GM12872 (cell line): ENCODE results near the gene WNT7A.

Source experiments
- TF ChIP-seq, protein P1 (sequence below): IDR thresholded peaks from 3 replicates; pipeline ENCODE4 v1.5.1; 2011; ENCODE audit warnings: low read depth, mild to moderate bottlenecking, low read length, moderate library complexity; ENCODE audit not compliant: insufficient read depth

Gene WNT7A

DNA sequence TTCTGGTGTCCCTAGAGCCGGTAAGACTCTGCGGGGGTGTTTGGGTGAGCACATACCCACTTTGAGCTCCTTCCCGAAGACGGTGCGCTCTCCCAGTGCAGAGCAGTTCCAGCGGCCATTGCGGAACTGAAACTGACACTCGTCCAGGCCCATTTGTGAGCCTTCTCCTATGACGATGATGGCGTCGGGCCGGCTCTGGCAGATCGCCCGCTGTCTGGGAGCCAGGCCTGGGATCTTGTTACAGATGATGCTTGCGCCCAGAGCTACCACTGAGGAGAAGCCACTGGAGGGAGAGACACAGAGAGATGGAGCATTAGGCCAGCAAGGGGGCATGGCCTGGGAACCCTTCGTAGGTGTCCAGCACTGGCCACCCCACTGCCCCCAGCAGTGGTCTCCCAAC lies 5.0 kb downstream of the WNT7A start:
- TF ChIP-seq, protein P1, sequence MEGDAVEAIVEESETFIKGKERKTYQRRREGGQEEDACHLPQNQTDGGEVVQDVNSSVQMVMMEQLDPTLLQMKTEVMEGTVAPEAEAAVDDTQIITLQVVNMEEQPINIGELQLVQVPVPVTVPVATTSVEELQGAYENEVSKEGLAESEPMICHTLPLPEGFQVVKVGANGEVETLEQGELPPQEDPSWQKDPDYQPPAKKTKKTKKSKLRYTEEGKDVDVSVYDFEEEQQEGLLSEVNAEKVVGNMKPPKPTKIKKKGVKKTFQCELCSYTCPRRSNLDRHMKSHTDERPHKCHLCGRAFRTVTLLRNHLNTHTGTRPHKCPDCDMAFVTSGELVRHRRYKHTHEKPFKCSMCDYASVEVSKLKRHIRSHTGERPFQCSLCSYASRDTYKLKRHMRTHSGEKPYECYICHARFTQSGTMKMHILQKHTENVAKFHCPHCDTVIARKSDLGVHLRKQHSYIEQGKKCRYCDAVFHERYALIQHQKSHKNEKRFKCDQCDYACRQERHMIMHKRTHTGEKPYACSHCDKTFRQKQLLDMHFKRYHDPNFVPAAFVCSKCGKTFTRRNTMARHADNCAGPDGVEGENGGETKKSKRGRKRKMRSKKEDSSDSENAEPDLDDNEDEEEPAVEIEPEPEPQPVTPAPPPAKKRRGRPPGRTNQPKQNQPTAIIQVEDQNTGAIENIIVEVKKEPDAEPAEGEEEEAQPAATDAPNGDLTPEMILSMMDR: no peak

DNA sequence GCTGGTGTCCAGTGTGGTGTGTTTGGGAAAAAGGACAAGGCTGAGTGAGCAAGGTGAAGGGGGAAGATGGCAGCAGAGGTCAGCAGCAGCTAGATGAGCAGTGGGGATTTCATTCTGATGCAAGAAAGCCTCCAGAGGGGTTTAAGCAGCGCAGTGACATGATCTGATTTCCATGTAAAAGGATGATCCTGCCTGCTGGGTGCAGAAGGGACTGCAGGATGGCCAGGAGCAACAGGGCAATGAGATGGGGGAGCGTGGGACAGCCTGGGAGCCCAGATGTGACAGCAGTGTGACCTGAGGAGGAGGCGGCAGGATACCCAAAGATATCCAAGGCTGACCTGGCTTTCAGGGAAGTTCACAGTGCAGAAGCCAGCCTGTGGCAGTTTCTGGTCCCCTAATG lies 6.1 kb downstream of the WNT7A start:
- TF ChIP-seq, protein P1: no peak

DNA sequence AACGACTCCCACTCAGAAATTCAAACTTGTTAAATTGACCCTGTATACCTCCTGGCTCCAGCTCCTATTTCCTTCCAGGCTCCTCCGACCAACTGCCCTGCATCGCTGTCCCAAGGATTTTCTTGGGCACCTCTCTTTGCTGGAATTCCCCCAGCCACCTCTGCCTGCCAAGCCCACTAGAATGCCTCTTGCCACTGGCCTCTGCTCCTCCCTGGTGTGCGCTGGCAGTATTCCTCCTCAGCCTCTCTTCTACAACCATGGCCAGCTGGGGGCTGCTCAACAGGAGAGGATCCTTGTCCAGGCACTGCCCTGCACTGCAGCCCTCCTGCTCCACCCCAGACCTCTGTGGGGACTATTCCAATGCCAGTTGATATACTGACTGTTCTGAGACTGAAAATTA lies 7.4 kb downstream of the WNT7A start:
- TF ChIP-seq, protein P1: no peak

DNA sequence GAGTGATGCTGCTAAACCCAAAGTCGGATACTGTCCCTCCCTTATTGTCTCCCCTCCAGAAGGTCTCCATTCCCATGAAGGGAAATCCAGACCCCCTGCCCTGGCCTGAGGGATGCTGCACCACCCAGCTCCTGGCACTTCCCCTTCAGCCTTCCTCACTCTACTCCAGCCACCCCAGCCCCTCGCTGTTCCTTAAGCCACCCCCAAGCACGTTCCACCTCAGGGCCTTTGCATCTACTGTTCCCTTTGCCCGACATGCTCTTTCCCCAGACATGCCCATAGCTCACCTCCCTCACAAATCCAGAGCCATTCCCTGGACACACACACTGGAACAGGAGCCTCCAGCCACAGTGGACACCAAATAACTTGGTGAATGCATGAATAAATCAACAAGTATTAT lies 8.1 kb downstream of the WNT7A start:
- TF ChIP-seq, protein P1: no peak

DNA sequence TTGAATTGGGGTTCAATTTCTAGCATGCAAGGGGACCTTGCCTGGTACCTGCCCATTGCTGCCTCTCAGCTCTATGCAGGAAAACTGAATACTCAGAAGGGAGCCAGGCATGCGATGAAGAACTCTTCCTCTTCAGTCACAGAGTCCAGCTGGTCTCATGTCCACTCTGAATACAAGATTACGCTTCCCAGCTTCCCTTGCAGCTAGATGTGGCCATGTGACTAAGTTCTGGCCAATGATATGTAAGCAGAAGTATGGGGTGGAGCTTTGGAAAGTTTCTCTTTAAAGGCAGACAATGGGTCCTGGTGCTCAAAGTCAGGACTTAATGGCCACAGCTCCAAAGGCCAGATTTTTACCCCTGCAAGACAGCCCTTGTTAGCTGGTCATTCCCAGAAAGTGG lies 9.0 kb downstream of the WNT7A start:
- TF ChIP-seq, protein P1: no peak

- TF ChIP-seq, protein P1: no peak
Observed at GRCh38 chr3:13869761-13870343, 10.0 kb downstream of the WNT7A start.

GRCh38 chr3:13868844-13869724 lies 10.8 kb downstream of the WNT7A start:
- TF ChIP-seq, protein P1: no peak
